ENCODE data around the gene ZNF519. TPM values are rescaled to one million over a fixed set of nuclear protein-coding genes. Genes with fewer than 3 reads are reported as not detected.

The ZNF519 gene
- total RNA-seq, 1 experiment from 2014 or later, result 6.3 TPM

GRCh38 chr18:14098428-14098827, 33.8 kb downstream of the ZNF519 start:
- no peak for DNase-seq (ENCODE audit: low read depth)

- DNase-seq (ENCODE audit: low read depth), result no peak
These were observed 34.5 kb downstream of the ZNF519 start for GRCh38 chr18:14097761-14098160.

GRCh38 chr18:14093307-14093915, 38.8 kb downstream of the ZNF519 start:
- DNase-seq (ENCODE audit: low read depth), result no peak

- DNase-seq (ENCODE audit: low read depth), result no peak
These were observed 39.5 kb downstream of the ZNF519 start for GRCh38 chr18:14092625-14093306.

- DNase-seq (ENCODE audit: low read depth), result no peak
These were observed 42.5 kb downstream of the ZNF519 start for GRCh38 chr18:14089781-14090180.

GRCh38 chr18:14089191-14089590, 43.0 kb downstream of the ZNF519 start:
- DNase-seq (ENCODE audit: low read depth), result no peak

GRCh38 chr18:14086458-14087231, 45.6 kb downstream of the ZNF519 start:
- peak; percentile 1 for DNase-seq (ENCODE audit: low read depth)

GRCh38 chr18:14085770-14086457, 46.3 kb downstream of the ZNF519 start:
- no peak for DNase-seq (ENCODE audit: low read depth)

- DNase-seq (ENCODE audit: low read depth), result no peak
These were observed 57.0 kb downstream of the ZNF519 start for GRCh38 chr18:14075196-14075595.

- peak; percentile 3 for DNase-seq (ENCODE audit: low read depth)
These were observed 58.0 kb downstream of the ZNF519 start for GRCh38 chr18:14074187-14074586.

- no peak for DNase-seq (ENCODE audit: low read depth)
These were observed 78.6 kb downstream of the ZNF519 start for GRCh38 chr18:14053661-14054060.

Other genes starting within 250 kb of the ZNF519 start
- not detected in 2 replicates for gene MC2R, start 216.9 kb downstream of the ZNF519 start, total RNA-seq (2014; rRNA removed; shearing (Covaris generic))